Skeletal muscle tissue (tissue), 4 donors: Measurements from ENCODE around the gene PNPLA7. TPM values are rescaled to one million over a fixed set of nuclear protein-coding genes. Genes with fewer than 3 reads are reported as not detected.

Experiments
- H3K27ac ChIP-seq: one replicate; pipeline ENCODE4 v1.7.0; 2013; ENCODE audit warnings: mild to moderate bottlenecking, low read depth, low read length, inconsistent platforms
- H3K27me3 ChIP-seq, 3 donors: one replicate each; pipeline ENCODE4 v1.7.0; 2013; ENCODE audit warnings: low read length in 3 of 3; ENCODE audit not compliant: control insufficient read depth in 3 of 3, insufficient read depth in 3 of 3
- H3K36me3 ChIP-seq, 3 donors: one replicate each; pipeline ENCODE4 v1.7.0; 2013; ENCODE audit warnings: low read length in 3 of 3; ENCODE audit not compliant: control insufficient read depth in 3 of 3, insufficient read depth in 3 of 3
- H3K4me1 ChIP-seq, 3 donors: one replicate each; pipeline ENCODE4 v1.7.0; 2013; ENCODE audit warnings: low read length in 3 of 3, mild to moderate bottlenecking in 3 of 3; ENCODE audit not compliant: control insufficient read depth in 3 of 3, insufficient read depth in 3 of 3
- H3K4me3 ChIP-seq, 3 donors: one replicate each; pipeline ENCODE4 v1.7.0; 2013; ENCODE audit warnings: low read length in 3 of 3
- H3K9ac ChIP-seq, 3 donors: one replicate each; pipeline ENCODE4 v1.7.0; 2013; ENCODE audit warnings: low read length in 3 of 3, mild to moderate bottlenecking in 3 of 3, moderate library complexity in 2 of 3, low read depth in 1 of 3
- H3K9me3 ChIP-seq, 3 donors: one replicate each; pipeline ENCODE4 v1.7.0; 2013; ENCODE audit warnings: low read length in 3 of 3; ENCODE audit not compliant: control insufficient read depth in 3 of 3
- total RNA-seq: library from RNA; depleted of rRNA; stranded (reverse); fragments of >200 nt; gene quantifications from one replicate; pipeline ENCODE4 v1.2.3, GENCODE V29; 2014
- donor health status: Osteomylitis.

Gene PNPLA7
- total RNA-seq, 1 donor from 2014 or later, result 1.0 TPM

GRCh38 chr9:137436761-137437600, 113.2 kb downstream of the PNPLA7 start:
- H3K36me3 ChIP-seq, result no peaks in the 10 kb centered on the region
- H3K27ac ChIP-seq, result no peak overlapping the region
- H3K4me3 ChIP-seq, result no peak overlapping the region
- no peaks in the 10 kb centered on the region for H3K9me3 ChIP-seq
- H3K4me1 ChIP-seq, result peaks cover 0 to 32% (median 10%) of the 10 kb centered on the region in 3 donors
- peaks cover 22 to 40% (median 32%) of the 10 kb centered on the region in 3 donors for H3K27me3 ChIP-seq
- H3K9ac ChIP-seq, result no peak overlapping the region

GRCh38 chr9:137435980-137436760, 114.0 kb downstream of the PNPLA7 start:
- Histone ChIP-seq H3K27me3 (peaks cover 22 to 39% (median 32%) of the 10 kb centered on the region in 3 donors), H3K36me3 (no peaks in the 10 kb centered on the region), H3K27ac (no peak overlapping the region), H3K4me1 (peaks cover 0 to 32% (median 10%) of the 10 kb centered on the region in 3 donors), H3K4me3 (no peak overlapping the region), H3K9ac (peak overlapping the region in 2 of 3 donors; percentile 14 to 25), H3K9me3 (no peaks in the 10 kb centered on the region)

GRCh38 chr9:137435381-137435891, 114.8 kb downstream of the PNPLA7 start:
- Histone ChIP-seq H3K4me1 (peaks cover 0 to 32% (median 10%) of the 10 kb centered on the region in 3 donors), H3K9me3 (no peaks in the 10 kb centered on the region), H3K4me3 (no peak overlapping the region), H3K9ac (peak overlapping the region in 2 of 3 donors; percentile 14 to 25), H3K27me3 (peaks cover 22 to 46% (median 39%) of the 10 kb centered on the region in 3 donors), H3K27ac (no peak overlapping the region), H3K36me3 (no peaks in the 10 kb centered on the region)

- Histone ChIP-seq H3K9me3 (no peaks in the 10 kb centered on the region), H3K4me3 (no peak overlapping the region), H3K27me3 (peaks cover 22 to 48% (median 39%) of the 10 kb centered on the region in 3 donors), H3K27ac (no peak overlapping the region), H3K36me3 (no peaks in the 10 kb centered on the region), H3K9ac (no peak overlapping the region), H3K4me1 (peaks cover 0 to 37% (median 13%) of the 10 kb centered on the region in 3 donors)
Measured at GRCh38 chr9:137434498-137435380, 115.5 kb downstream of the PNPLA7 start.

- Histone ChIP-seq H3K4me1 (peaks cover 0 to 31% (median 9%) of the 10 kb centered on the region in 3 donors), H3K27me3 (peaks cover 15 to 41% (median 32%) of the 10 kb centered on the region in 3 donors), H3K9ac (no peak overlapping the region), H3K9me3 (no peaks in the 10 kb centered on the region), H3K27ac (no peak overlapping the region), H3K36me3 (no peaks in the 10 kb centered on the region), H3K4me3 (no peak overlapping the region)
Measured at GRCh38 chr9:137433916-137434431, 116.2 kb downstream of the PNPLA7 start.

- Histone ChIP-seq H3K4me3 (no peak overlapping the region), H3K9ac (no peak overlapping the region), H3K4me1 (peaks cover 0 to 31% (median 9%) of the 10 kb centered on the region in 3 donors), H3K27me3 (peaks cover 15 to 36% (median 31%) of the 10 kb centered on the region in 3 donors), H3K27ac (no peak overlapping the region), H3K9me3 (no peaks in the 10 kb centered on the region), H3K36me3 (no peaks in the 10 kb centered on the region)
Measured at GRCh38 chr9:137433349-137433915, 116.8 kb downstream of the PNPLA7 start.

GRCh38 chr9:137432687-137433348, 117.4 kb downstream of the PNPLA7 start:
- H3K4me1 ChIP-seq, result peaks cover 0 to 29% (median 9%) of the 10 kb centered on the region in 3 donors
- no peaks in the 10 kb centered on the region for H3K9me3 ChIP-seq
- H3K4me3 ChIP-seq, result no peak overlapping the region
- no peak overlapping the region for H3K9ac ChIP-seq
- no peak overlapping the region for H3K27ac ChIP-seq
- peaks cover 10 to 30% (median 25%) of the 10 kb centered on the region in 3 donors for H3K27me3 ChIP-seq
- no peaks in the 10 kb centered on the region for H3K36me3 ChIP-seq

GRCh38 chr9:137431416-137431931, 118.7 kb downstream of the PNPLA7 start:
- H3K27me3 ChIP-seq, result peaks cover 0 to 16% (median 12%) of the 10 kb centered on the region in 3 donors
- H3K36me3 ChIP-seq, result no peaks in the 10 kb centered on the region
- H3K27ac ChIP-seq, result no peak overlapping the region
- no peaks in the 10 kb centered on the region for H3K9me3 ChIP-seq
- H3K9ac ChIP-seq, result no peak overlapping the region
- peaks cover 0 to 17% (median 7%) of the 10 kb centered on the region in 3 donors for H3K4me1 ChIP-seq
- H3K4me3 ChIP-seq, result no peak overlapping the region
